Activated naive CD8-positive, alpha-beta T cell treated with anti-CD3 and anti-CD28 coated beads, Interleukin-2, amount 10 ng/mL, durations not matched to agents 7 days and 5 days (primary cell): Measurements from ENCODE around the gene TRIM71. TPM values are rescaled to one million over a fixed set of nuclear protein-coding genes. Genes with fewer than 3 reads are reported as not detected.
"Not testable (repeated sequence)": the region's sequence is repeated elsewhere in the genome, so short reads cannot be mapped to it uniquely, and the experiment has no call there.

Source experiments
- ATAC-seq: fragments of 150-1000 bp; cut with Tn5 transposase; one replicate; pipeline ENCODE4 v1.10.0; 2021; ENCODE audit warnings: low read depth, moderate library complexity
- POLR2A ChIA-PET: fragments of 350-600 bp; sonication (Branson Sonifier 250); formaldehyde crosslinking; loops from one replicate; lab custom pipeline; 2021; ENCODE audit warnings: antibody characterized with exemption; lab: Charles Lee
- DNase-seq: peaks from one replicate; pipeline ENCODE4 v3.0.0; 2021
- H3K27ac Mint-ChIP-seq: one replicate; pipeline ENCODE4 v1.8.0; 2022; ENCODE audit warnings: mild to moderate bottlenecking, mixed read lengths
- H3K27me3 Mint-ChIP-seq: one replicate; pipeline ENCODE4 v1.8.0; 2022; ENCODE audit warnings: mild to moderate bottlenecking, moderate library complexity, mixed read lengths
- H3K36me3 Mint-ChIP-seq: one replicate; pipeline ENCODE4 v1.8.0; 2021; ENCODE audit warnings: mild to moderate bottlenecking, mixed read lengths
- H3K4me1 Mint-ChIP-seq: one replicate; pipeline ENCODE4 v1.8.0; 2021; ENCODE audit warnings: mixed read lengths
- H3K4me3 Mint-ChIP-seq: one replicate; pipeline ENCODE4 v1.8.0; 2022; ENCODE audit warnings: mild to moderate bottlenecking, moderate library complexity, mixed read lengths
- H3K9me3 Mint-ChIP-seq: one replicate; pipeline ENCODE4 v1.8.0; 2021; ENCODE audit warnings: mixed read lengths
- total RNA-seq, 2 experiments: library from RNA; stranded (reverse); gene quantifications; one replicate each; pipeline ENCODE4 v1.2.3, GENCODE V29; 2021

TRIM71 gene
- total RNA-seq = not detected

- peaks cover 72% of the 10 kb centered on the region for H3K27me3 Mint-ChIP-seq
- H3K27ac Mint-ChIP-seq = no peak within 1 kb of the TSS
- no peaks in the 10 kb centered on the region for H3K36me3 Mint-ChIP-seq
- DNase-seq = peak; percentile 51
- H3K4me1 Mint-ChIP-seq = peaks cover 18% of the 10 kb centered on the region
- H3K4me3 Mint-ChIP-seq = peak within 1 kb of the TSS; percentile 74
- POLR2A ChIA-PET = no interaction called here
- no peaks in the 10 kb centered on the region for H3K9me3 Mint-ChIP-seq
- peak; percentile 24 for ATAC-seq
Measured at GRCh38 chr3:32817558-32818228, at the start of gene TRIM71. TSS of gene TRIM71 (plus strand) at chr3:32817997. CDS start at chr3:32818081, 84 bp downstream.

- no peak for DNase-seq
- Mint-ChIP-seq H3K36me3 (peaks cover 8% of the 10 kb centered on the region), H3K4me3 (no peak overlapping the region), H3K4me1 (peaks cover 5% of the 10 kb centered on the region), H3K27me3 (no peaks in the 10 kb centered on the region), H3K27ac (no peak overlapping the region), H3K9me3 (no peaks in the 10 kb centered on the region)
- ATAC-seq = no peak
- POLR2A ChIA-PET = no interaction called here
Measured at GRCh38 chr3:32778389-32778788, 39.4 kb upstream of the TRIM71 start.

- DNase-seq = no peak
- no peaks in the 10 kb centered on the region for H3K9me3 Mint-ChIP-seq
- POLR2A ChIA-PET = interaction anchor here (0.6 kb wide), 1 partner anchor 67 kb away, joined by 4 read pairs; no protein-coding TSS in a partner anchor
- H3K27me3 Mint-ChIP-seq = no peaks in the 10 kb centered on the region
- H3K4me3 Mint-ChIP-seq = peak overlapping the region; percentile 90
- no peak overlapping the region for H3K27ac Mint-ChIP-seq
- H3K4me1 Mint-ChIP-seq = peaks cover 5% of the 10 kb centered on the region
- peaks cover 4% of the 10 kb centered on the region for H3K36me3 Mint-ChIP-seq
- ATAC-seq = no peak
Measured at GRCh38 chr3:32780071-32780734, 37.6 kb upstream of the TRIM71 start.

DNA sequence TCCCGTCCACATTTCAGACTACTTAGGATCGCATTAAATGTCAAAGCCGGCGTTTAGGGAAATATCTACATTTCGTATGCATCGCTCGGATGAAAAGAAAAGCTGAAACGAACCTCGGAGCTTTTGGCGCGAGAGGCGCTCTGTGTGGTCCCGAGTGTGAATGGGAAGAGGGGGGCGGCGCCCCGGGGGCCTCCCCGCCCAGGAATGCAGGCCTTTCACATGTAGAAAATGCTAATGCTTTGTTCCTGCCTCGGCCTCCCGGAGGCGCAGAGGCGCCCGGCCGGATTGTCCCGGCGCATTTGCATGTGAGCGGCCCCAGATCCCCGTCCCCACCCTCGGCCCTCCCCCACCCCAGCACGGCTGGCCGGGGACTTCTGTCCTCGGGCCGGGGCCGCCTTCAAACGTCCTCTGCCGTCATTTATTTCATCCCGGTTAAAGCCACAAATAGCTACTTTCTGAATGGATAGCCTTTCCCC lies 37.0 kb upstream of the TRIM71 start:
- peak overlapping the region; percentile 90 for H3K4me3 Mint-ChIP-seq
- H3K36me3 Mint-ChIP-seq = peaks cover 4% of the 10 kb centered on the region
- H3K27me3 Mint-ChIP-seq = no peaks in the 10 kb centered on the region
- ATAC-seq (no peak), DNase-seq (no peak)
- H3K27ac Mint-ChIP-seq = no peak overlapping the region
- POLR2A ChIA-PET = no interaction called here
- no peaks in the 10 kb centered on the region for H3K9me3 Mint-ChIP-seq
- H3K4me1 Mint-ChIP-seq = peaks cover 5% of the 10 kb centered on the region

DNA sequence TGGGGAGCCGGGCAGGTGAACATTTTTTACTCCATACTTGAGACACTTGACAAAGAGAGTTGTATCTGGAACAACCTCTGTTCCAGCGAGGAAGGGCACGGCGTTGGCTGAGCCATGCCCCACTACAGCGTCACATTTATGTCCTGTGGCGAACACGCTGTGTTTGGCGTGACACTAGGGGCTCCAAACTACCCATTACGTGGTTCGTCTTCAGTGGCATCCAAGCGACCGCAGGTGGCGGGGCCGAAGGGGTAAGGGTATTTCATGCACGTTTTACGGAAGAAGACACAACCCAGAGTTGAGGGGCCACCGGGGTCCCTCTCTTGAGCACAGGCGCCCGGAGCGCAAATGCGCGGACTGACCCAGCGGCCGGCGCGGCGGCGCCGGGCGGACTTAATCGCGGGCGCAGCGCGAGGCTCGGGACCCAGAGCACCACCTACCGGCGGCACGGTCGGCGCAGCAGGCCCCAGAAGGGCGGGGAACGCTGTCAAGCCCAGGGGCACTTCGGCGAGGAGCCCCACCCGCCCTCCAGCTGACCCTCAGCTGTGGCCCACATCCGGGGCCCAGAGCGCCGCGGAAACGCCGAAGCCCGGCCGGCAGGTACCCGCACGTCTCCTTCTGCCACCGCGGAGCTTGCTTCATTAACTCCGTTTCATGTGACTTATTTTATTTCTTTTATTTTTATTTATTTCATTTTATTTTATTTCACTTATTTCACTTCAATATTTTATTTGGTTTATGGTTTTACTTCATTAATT lies 36.4 kb upstream of the TRIM71 start:
- POLR2A ChIA-PET = no interaction called here
- peaks cover 2% of the 10 kb centered on the region for H3K36me3 Mint-ChIP-seq
- no peaks in the 10 kb centered on the region for H3K27me3 Mint-ChIP-seq
- peak; percentile 83 for DNase-seq
- peaks cover 5% of the 10 kb centered on the region for H3K4me1 Mint-ChIP-seq
- peak overlapping the region; percentile 90 for H3K4me3 Mint-ChIP-seq
- H3K9me3 Mint-ChIP-seq = no peaks in the 10 kb centered on the region
- peak; percentile 93 for ATAC-seq
- peak overlapping the region; percentile 3 for H3K27ac Mint-ChIP-seq

DNA sequence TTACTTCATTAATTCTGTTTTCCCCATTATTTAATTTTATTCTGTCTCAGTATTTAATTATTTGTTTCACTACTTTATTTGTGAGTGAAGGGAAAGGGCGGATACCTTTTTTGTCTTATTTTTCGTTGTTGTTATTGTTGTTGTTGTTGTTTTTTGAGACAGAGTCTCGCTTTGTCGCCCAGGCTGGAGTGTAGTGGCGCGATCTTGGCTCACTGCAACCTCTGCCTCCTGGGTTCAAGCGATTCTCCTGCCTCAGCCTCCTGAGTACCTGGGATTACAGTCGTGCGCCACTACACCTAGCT lies 35.9 kb upstream of the TRIM71 start:
- H3K4me3 Mint-ChIP-seq = peak overlapping the region; percentile 55
- POLR2A ChIA-PET = not testable (repeated sequence)

DNA sequence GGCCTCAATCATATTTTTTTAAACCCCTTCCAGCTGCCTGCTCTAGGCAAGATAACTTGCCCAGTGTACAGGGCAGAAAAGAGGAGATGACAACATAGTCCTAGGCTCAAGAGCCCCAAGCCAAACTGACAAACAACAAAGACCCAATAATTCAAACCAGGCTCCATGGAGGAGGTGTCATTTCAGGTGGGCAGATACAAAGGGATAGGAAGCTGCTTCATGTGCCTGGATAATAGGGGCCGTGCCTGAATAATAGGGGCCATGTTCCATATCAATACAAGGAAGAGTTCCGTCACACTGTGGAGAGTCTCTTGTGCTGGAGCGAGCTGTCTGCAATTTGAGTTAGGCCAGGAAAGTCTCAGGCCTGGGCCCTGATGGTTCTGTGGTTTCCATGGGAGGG lies 35.4 kb upstream of the TRIM71 start:
- H3K27me3 Mint-ChIP-seq = peaks cover 1% of the 10 kb centered on the region
- DNase-seq (no peak), ATAC-seq (no peak)
- POLR2A ChIA-PET = no interaction called here
- peak overlapping the region; percentile 55 for H3K4me3 Mint-ChIP-seq
- peaks cover 5% of the 10 kb centered on the region for H3K4me1 Mint-ChIP-seq
- H3K9me3 Mint-ChIP-seq = no peaks in the 10 kb centered on the region
- no peak overlapping the region for H3K27ac Mint-ChIP-seq
- H3K36me3 Mint-ChIP-seq = no peaks in the 10 kb centered on the region

More for the DNA sequence above, 35.9 kb upstream of the TRIM71 start:
- H3K27ac Mint-ChIP-seq, ATAC-seq, H3K27me3 Mint-ChIP-seq, H3K4me1 Mint-ChIP-seq, H3K36me3 Mint-ChIP-seq, DNase-seq, H3K9me3 Mint-ChIP-seq: not testable (repeated sequence)

GRCh38 chr3:32791833-32792232 lies 26.0 kb upstream of the TRIM71 start:
- POLR2A ChIA-PET = no interaction called here
- Mint-ChIP-seq H3K4me3 (no peak overlapping the region), H3K9me3 (no peaks in the 10 kb centered on the region), H3K36me3 (no peaks in the 10 kb centered on the region), H3K27me3 (peaks cover 3% of the 10 kb centered on the region), H3K27ac (no peak overlapping the region), H3K4me1 (no peaks in the 10 kb centered on the region)
- ATAC-seq = no peak
- DNase-seq = no peak

DNA sequence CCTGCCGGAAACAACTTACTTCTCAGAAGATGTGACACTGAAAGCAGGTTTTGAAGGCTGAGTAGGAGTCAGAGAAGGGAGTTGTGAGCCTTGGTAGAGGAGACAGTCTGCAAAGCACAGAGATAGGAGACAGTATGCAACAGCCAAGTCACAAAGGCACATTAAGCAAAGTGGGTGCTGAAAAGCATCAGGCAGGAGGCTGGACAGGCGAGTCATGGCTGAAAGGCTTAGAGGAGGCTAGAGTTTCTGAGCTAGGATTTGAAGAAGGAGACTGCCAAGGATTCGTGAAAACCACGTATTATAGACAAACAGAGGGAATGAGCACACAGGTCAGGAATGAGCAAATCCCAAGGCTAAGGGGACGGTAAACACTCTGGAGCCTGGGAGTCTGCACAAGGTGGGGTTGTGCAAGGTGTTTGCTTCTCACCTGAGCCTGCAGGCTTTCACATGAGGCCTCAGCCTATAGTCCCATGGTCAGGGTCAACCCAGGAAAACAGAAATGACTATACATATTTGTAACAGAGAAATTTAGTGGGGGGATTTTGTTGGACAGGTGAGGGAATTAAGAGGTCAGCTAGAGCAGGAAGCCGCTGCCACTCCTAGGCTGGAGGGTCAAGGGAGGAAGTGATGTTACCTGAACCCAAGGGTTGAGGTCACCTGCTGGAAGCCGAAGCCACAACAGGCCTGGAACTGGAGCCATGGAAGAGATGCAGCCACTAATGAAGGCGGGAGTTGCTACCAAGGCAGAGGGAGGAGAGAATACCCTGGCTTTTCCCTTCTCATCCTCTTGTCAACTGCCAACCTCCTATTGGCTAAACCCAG lies 23.1 kb upstream of the TRIM71 start:
- no peak for ATAC-seq
- no peaks in the 10 kb centered on the region for H3K36me3 Mint-ChIP-seq
- no peak overlapping the region for H3K4me3 Mint-ChIP-seq
- POLR2A ChIA-PET = no interaction called here
- no peaks in the 10 kb centered on the region for H3K4me1 Mint-ChIP-seq
- H3K27me3 Mint-ChIP-seq = no peaks in the 10 kb centered on the region
- no peak overlapping the region for H3K27ac Mint-ChIP-seq
- no peak for DNase-seq
- no peaks in the 10 kb centered on the region for H3K9me3 Mint-ChIP-seq

DNA sequence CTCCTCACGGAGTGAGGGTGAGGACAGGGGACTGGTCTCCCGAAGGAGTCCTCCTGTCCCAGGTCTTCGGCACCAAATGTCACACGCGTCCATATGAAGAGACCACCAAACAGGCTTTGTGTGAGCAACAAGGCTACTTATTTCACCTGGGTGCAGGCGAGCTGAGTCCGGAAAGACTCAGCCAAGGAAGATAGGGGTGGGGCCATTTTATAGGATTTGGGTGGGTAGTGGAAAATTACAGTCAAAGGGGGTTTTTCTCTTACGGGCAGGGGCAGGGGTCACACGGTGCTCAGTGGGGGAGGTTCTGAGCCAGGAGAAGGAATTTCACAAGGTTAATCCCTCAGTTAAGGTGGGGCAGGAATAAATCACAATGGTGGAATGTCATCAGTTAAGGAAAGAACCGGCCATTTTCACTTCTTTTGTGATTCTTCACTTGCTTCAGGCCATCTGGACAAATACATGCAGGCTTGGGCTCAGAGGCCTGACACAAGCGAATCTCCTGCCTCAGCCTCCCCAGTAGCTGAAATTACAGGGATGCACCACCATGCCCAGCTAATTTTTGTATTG lies 21.3 kb upstream of the TRIM71 start:
- not testable (repeated sequence) for H3K4me3 Mint-ChIP-seq, H3K27ac Mint-ChIP-seq, H3K4me1 Mint-ChIP-seq

DNA sequence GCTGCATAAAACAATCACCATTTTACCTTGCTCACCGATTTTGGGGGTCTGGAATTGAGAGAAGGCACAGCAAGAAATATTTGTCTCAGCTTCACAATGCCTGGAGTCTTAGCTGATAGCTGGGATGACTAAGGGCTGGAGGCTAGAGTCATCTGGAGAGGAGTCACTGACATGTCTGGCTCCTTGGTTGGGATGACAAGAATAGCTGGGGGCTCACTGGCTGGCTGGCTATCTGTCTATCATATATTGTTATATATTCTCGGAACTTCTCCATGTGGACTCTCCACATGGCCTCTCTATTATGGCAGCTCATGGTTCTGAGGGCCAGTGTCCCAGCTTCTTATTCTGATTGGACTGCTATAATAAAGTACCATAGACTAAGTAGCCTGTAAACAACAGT lies 20.0 kb upstream of the TRIM71 start:
- ATAC-seq = no peak
- Mint-ChIP-seq H3K27ac (no peak overlapping the region), H3K4me1 (no peaks in the 10 kb centered on the region), H3K9me3 (no peaks in the 10 kb centered on the region), H3K4me3 (no peak overlapping the region), H3K36me3 (no peaks in the 10 kb centered on the region), H3K27me3 (peaks cover under 1% of the 10 kb centered on the region)
- no peak for DNase-seq
- POLR2A ChIA-PET = no interaction called here

More for the DNA sequence above, 21.3 kb upstream of the TRIM71 start:
- DNase-seq, H3K27me3 Mint-ChIP-seq, H3K9me3 Mint-ChIP-seq, H3K36me3 Mint-ChIP-seq, ATAC-seq, POLR2A ChIA-PET: not testable (repeated sequence)

GRCh38 chr3:32801440-32801839 lies 16.4 kb upstream of the TRIM71 start:
- H3K4me3 Mint-ChIP-seq, POLR2A ChIA-PET, DNase-seq, H3K4me1 Mint-ChIP-seq, ATAC-seq, H3K36me3 Mint-ChIP-seq, H3K9me3 Mint-ChIP-seq, H3K27ac Mint-ChIP-seq: not testable (repeated sequence)
- H3K27me3 Mint-ChIP-seq = peaks cover 16% of the 10 kb centered on the region

DNA sequence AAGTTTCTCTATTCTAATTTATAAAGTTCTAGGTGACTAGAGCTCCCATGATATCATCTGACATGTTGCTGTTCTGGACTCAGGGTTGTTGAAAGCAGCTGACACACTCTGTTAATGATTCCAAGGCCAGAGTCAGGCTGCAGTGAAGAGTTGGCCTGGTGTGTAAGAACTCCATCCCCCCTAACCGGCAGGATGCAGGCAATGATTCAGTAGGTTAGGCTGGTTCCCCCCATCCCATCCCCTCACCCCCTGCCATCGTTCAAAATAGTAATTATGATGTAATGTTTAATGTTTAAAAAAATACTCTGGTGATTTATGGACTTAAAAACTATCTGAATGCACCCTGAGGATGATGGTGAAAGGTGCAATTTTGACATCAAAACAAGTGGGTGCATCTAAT lies 4.6 kb upstream of the TRIM71 start:
- Mint-ChIP-seq H3K4me3 (no peak overlapping the region), H3K27ac (no peak overlapping the region), H3K4me1 (peaks cover 18% of the 10 kb centered on the region), H3K36me3 (no peaks in the 10 kb centered on the region), H3K9me3 (no peaks in the 10 kb centered on the region), H3K27me3 (peaks cover 47% of the 10 kb centered on the region)
- ATAC-seq (no peak), DNase-seq (no peak)
- POLR2A ChIA-PET = no interaction called here
